NCI-H2227 (cell line): ENCODE results near the gene RARA.
"Not testable (repeated sequence)": the region's sequence is repeated elsewhere in the genome, so short reads cannot be mapped to it uniquely, and the experiment has no call there.

Experiments
- DNase-seq: peaks from one replicate; lab custom pipeline; 2025; ENCODE audit not compliant: unreplicated experiment; lab: John Stamatoyannopoulos, UW

RARA gene

GRCh38 chr17:40373999-40374398, 65.0 kb downstream of the RARA start:
- no peak for DNase-seq

- DNase-seq: no peak
Measured at GRCh38 chr17:40374821-40375498, 66.0 kb downstream of the RARA start.

- not testable (repeated sequence) for DNase-seq
Measured at GRCh38 chr17:40375786-40376185, 66.8 kb downstream of the RARA start.

- DNase-seq: not testable (repeated sequence)
Measured at GRCh38 chr17:40376541-40376940, 67.6 kb downstream of the RARA start.

GRCh38 chr17:40377832-40378231, 68.9 kb downstream of the RARA start:
- DNase-seq: no peak

GRCh38 chr17:40378966-40379365, 70.0 kb downstream of the RARA start:
- DNase-seq: no peak

- DNase-seq: no peak
Measured at GRCh38 chr17:40382251-40382650, 73.3 kb downstream of the RARA start.

GRCh38 chr17:40386555-40386954, 77.6 kb downstream of the RARA start:
- not testable (repeated sequence) for DNase-seq

- peak; percentile 79 for DNase-seq
Measured at GRCh38 chr17:40399185-40399584, 90.2 kb downstream of the RARA start.

GRCh38 chr17:40402668-40403067, 93.7 kb downstream of the RARA start:
- DNase-seq: no peak

- DNase-seq: no peak
Measured at GRCh38 chr17:40404003-40404402, 95.0 kb downstream of the RARA start.
